Stomach (tissue), 4 donors: ENCODE data around the gene SLC29A2.

Experiments
- EP300 ChIP-seq: sonication (generic); formaldehyde crosslinking; IDR thresholded peaks from one replicate; pipeline ENCODE4 v1.6.1; 2017; ENCODE audit warnings: antibody characterized with exemption
- POLR2AphosphoS5 ChIP-seq, 3 donors: sonication (generic); formaldehyde crosslinking; IDR thresholded peaks; one replicate each; pipeline ENCODE4 v1.6.1; 2016; ENCODE audit warnings: antibody characterized with exemption in 3 of 3
- TF ChIP-seq, protein P1 (sequence below), 7 experiments: fragments of 450-650 bp in 4 of 7; fragments of 200-600 bp in 3 of 7; sonication (generic) in 3 of 7; IDR thresholded peaks; one replicate each; pipeline ENCODE4 v1.5.1; 2016 to 2019; ENCODE audit warnings: antibody characterized with exemption in 7 of 7, control low read depth in 2 of 7, mild to moderate bottlenecking in 1 of 7

DNA sequence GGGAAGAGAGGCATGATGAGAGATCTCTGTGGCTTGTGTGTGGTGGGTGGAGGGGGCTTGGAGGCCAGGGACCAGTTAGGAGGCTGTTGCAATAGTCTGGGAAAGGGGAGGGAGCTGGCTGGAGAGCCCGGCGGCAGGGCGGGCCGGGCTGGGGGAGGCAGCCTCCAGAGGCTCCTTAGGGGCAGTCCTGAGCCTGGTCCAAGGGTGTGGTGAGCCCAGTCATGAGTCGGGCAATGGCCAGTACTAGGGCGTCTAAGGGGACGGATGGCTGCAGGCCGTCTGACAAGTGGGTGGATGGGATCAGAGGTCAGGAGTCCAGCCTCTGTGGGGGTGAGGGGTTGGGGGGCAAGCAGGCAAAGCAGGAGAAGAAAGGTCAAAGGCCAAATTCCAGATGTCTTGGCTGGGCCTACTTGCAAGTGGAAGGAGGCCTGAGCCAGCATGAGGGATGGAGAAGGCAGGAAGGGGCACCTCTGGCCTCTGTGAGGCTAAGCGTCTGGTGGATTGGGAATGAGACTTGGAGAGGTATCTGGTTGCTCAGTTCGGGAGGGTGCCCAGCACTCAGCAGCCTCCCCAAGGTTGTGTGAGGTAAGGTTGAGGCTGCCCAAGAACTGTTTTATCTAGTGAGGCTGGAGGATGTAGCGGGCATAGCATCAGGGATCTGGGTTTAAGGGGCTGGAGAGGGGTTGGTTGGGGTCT, 48.7 kb downstream of the SLC29A2 start:
- TF ChIP-seq POLR2AphosphoS5 (IDR thresholded peaks at IDR 0.05) (no peak), EP300 (no peak)
- TF ChIP-seq, protein P1, sequence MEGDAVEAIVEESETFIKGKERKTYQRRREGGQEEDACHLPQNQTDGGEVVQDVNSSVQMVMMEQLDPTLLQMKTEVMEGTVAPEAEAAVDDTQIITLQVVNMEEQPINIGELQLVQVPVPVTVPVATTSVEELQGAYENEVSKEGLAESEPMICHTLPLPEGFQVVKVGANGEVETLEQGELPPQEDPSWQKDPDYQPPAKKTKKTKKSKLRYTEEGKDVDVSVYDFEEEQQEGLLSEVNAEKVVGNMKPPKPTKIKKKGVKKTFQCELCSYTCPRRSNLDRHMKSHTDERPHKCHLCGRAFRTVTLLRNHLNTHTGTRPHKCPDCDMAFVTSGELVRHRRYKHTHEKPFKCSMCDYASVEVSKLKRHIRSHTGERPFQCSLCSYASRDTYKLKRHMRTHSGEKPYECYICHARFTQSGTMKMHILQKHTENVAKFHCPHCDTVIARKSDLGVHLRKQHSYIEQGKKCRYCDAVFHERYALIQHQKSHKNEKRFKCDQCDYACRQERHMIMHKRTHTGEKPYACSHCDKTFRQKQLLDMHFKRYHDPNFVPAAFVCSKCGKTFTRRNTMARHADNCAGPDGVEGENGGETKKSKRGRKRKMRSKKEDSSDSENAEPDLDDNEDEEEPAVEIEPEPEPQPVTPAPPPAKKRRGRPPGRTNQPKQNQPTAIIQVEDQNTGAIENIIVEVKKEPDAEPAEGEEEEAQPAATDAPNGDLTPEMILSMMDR (IDR thresholded peaks at IDR 0.05) = no peak
